ENCODE results near the gene LIMCH1. TPM values are rescaled to one million over a fixed set of nuclear protein-coding genes. Genes with fewer than 3 reads are reported as not detected.

LIMCH1 gene
- polyA plus RNA-seq, 1 of the 3 experiments (the other 2 are of a cell fraction): 1.2 TPM

DNA sequence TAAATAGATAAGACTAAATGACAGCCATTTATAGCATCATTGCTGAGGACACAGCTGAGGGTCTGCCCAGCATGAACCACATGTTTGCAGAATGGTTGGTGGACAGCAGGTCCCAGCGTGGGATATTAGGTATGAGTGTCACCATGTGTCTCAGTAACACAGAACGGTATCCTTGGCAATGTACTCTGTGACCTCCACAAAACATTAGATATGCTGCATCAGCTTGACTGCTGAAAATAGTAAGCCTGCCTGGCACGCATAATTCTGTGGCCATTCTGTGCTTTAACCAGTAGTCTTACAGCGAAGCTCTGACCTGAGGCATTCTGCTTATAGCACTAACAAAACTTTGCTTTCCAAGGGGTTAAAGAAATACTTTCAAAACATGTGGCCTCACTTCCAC lies 32.0 kb downstream of the LIMCH1 start:
- Histone ChIP-seq H3K79me2 (ENCODE audit: insufficient read depth) (no peaks in the 10 kb centered on the region), H3K36me3 (replicated peaks in 1 of 2; ENCODE audit: control insufficient read depth in 1 of 2, insufficient read depth in 2 of 2, low read length in 1 of 2) (no peaks in the 10 kb centered on the region), H3K9ac (no peak overlapping the region), H3K4me2 (no peak overlapping the region), H4K20me1 (ENCODE audit: insufficient read depth) (no peaks in the 10 kb centered on the region), H3F3A (replicated peaks; ENCODE audit: insufficient read depth) (no peaks in the 10 kb centered on the region), H3K9me2 (no peaks in the 10 kb centered on the region), H3K4me1 (ENCODE audit: control insufficient read depth in 1 of 2, insufficient read depth in 2 of 2, low read depth in 1 of 2, low read length in 1 of 2) (peaks cover 0 to 6% of the 10 kb centered on the region in 2 experiments; a peak in 2 of 4 replicates), H3K4me3 (ENCODE audit: low read depth in 2 of 2, low read length in 1 of 2) (no peak overlapping the region), H3K27ac (ENCODE audit: low read depth in 2 of 2, low read length in 1 of 2) (no peak overlapping the region), H3K27me3 (ENCODE audit: insufficient read depth) (no peaks in the 10 kb centered on the region), H2AFZ (ENCODE audit: low read depth) (no peak overlapping the region), H3K9me3 (no peaks in the 10 kb centered on the region)
- POLR2A ChIA-PET: no interaction called here
- DNase-seq: no peak
- CTCF ChIA-PET: interaction anchor here (1.3 kb wide), 1 partner anchor 30 kb away, joined by 3 read pairs; no protein-coding TSS in a partner anchor
- no peak for TF ChIP-seq GABPA (IDR thresholded peaks at IDR 0.05; ENCODE audit: low read depth)
- no peak for TF ChIP-seq POLR2AphosphoS5 (IDR thresholded peaks at IDR 0.05; ENCODE audit: low read depth, low read length)
- TF ChIP-seq, protein P1, sequence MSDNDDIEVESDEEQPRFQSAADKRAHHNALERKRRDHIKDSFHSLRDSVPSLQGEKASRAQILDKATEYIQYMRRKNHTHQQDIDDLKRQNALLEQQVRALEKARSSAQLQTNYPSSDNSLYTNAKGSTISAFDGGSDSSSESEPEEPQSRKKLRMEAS (IDR thresholded peaks at IDR 0.05; ENCODE audit: low read depth): no peak
- TF ChIP-seq, protein P2, sequence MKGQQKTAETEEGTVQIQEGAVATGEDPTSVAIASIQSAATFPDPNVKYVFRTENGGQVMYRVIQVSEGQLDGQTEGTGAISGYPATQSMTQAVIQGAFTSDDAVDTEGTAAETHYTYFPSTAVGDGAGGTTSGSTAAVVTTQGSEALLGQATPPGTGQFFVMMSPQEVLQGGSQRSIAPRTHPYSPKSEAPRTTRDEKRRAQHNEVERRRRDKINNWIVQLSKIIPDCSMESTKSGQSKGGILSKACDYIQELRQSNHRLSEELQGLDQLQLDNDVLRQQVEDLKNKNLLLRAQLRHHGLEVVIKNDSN (IDR thresholded peaks at IDR 0.05; ENCODE audit: borderline replicate concordance, low read depth): no peak
- TF ChIP-seq SIN3A (IDR thresholded peaks at IDR 0.05; ENCODE audit: borderline replicate concordance, low read depth, low read length): no peak
- 56% methylated on average over 4 of the region's 4 CpGs for WGBS (ENCODE audit: low lambda C conversion rate)

GRCh38 chr4:41571422-41571821 lies 33.5 kb downstream of the LIMCH1 start:
- Histone ChIP-seq H3K9me3 (no peaks in the 10 kb centered on the region), H3K4me2 (no peak overlapping the region), H3F3A (replicated peaks; ENCODE audit: insufficient read depth) (no peaks in the 10 kb centered on the region), H3K9me2 (no peaks in the 10 kb centered on the region), H2AFZ (ENCODE audit: low read depth) (no peak overlapping the region), H3K27ac (ENCODE audit: low read depth in 2 of 2, low read length in 1 of 2) (no peak overlapping the region), H3K27me3 (ENCODE audit: insufficient read depth) (no peaks in the 10 kb centered on the region), H4K20me1 (ENCODE audit: insufficient read depth) (no peaks in the 10 kb centered on the region), H3K4me3 (ENCODE audit: low read depth in 2 of 2, low read length in 1 of 2) (no peak overlapping the region), H3K4me1 (ENCODE audit: control insufficient read depth in 1 of 2, insufficient read depth in 2 of 2, low read depth in 1 of 2, low read length in 1 of 2) (peaks cover 0 to 6% of the 10 kb centered on the region in 2 experiments; a peak in 2 of 4 replicates), H3K79me2 (ENCODE audit: insufficient read depth) (no peaks in the 10 kb centered on the region), H3K9ac (no peak overlapping the region), H3K36me3 (replicated peaks in 1 of 2; ENCODE audit: control insufficient read depth in 1 of 2, insufficient read depth in 2 of 2, low read length in 1 of 2) (no peaks in the 10 kb centered on the region)
- ChIA-PET CTCF (no interaction called here), POLR2A (no interaction called here)
- TF ChIP-seq MEF2A (IDR thresholded peaks at IDR 0.05; ENCODE audit: borderline replicate concordance, low read depth) (no peak), FOXJ3 (CRISPR knock-in tag; IDR thresholded peaks at IDR 0.05) (no peak), ZBTB33 (IDR thresholded peaks at IDR 0.05; ENCODE audit: borderline replicate concordance, low read depth) (no peak), TAF1 (IDR thresholded peaks at IDR 0.05; ENCODE audit: borderline replicate concordance, low read depth, low read length) (no peak), GABPA (IDR thresholded peaks at IDR 0.05; ENCODE audit: low read depth) (no peak)
- TF ChIP-seq, protein P3, sequence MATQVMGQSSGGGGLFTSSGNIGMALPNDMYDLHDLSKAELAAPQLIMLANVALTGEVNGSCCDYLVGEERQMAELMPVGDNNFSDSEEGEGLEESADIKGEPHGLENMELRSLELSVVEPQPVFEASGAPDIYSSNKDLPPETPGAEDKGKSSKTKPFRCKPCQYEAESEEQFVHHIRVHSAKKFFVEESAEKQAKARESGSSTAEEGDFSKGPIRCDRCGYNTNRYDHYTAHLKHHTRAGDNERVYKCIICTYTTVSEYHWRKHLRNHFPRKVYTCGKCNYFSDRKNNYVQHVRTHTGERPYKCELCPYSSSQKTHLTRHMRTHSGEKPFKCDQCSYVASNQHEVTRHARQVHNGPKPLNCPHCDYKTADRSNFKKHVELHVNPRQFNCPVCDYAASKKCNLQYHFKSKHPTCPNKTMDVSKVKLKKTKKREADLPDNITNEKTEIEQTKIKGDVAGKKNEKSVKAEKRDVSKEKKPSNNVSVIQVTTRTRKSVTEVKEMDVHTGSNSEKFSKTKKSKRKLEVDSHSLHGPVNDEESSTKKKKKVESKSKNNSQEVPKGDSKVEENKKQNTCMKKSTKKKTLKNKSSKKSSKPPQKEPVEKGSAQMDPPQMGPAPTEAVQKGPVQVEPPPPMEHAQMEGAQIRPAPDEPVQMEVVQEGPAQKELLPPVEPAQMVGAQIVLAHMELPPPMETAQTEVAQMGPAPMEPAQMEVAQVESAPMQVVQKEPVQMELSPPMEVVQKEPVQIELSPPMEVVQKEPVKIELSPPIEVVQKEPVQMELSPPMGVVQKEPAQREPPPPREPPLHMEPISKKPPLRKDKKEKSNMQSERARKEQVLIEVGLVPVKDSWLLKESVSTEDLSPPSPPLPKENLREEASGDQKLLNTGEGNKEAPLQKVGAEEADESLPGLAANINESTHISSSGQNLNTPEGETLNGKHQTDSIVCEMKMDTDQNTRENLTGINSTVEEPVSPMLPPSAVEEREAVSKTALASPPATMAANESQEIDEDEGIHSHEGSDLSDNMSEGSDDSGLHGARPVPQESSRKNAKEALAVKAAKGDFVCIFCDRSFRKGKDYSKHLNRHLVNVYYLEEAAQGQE (IDR thresholded peaks at IDR 0.05; ENCODE audit: low read depth, low read length): no peak
- TF ChIP-seq, protein P4, sequence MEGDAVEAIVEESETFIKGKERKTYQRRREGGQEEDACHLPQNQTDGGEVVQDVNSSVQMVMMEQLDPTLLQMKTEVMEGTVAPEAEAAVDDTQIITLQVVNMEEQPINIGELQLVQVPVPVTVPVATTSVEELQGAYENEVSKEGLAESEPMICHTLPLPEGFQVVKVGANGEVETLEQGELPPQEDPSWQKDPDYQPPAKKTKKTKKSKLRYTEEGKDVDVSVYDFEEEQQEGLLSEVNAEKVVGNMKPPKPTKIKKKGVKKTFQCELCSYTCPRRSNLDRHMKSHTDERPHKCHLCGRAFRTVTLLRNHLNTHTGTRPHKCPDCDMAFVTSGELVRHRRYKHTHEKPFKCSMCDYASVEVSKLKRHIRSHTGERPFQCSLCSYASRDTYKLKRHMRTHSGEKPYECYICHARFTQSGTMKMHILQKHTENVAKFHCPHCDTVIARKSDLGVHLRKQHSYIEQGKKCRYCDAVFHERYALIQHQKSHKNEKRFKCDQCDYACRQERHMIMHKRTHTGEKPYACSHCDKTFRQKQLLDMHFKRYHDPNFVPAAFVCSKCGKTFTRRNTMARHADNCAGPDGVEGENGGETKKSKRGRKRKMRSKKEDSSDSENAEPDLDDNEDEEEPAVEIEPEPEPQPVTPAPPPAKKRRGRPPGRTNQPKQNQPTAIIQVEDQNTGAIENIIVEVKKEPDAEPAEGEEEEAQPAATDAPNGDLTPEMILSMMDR (IDR thresholded peaks at IDR 0.05): no peak
- TF ChIP-seq, protein P2 (IDR thresholded peaks at IDR 0.05; ENCODE audit: borderline replicate concordance, low read depth): no peak
- WGBS (ENCODE audit: low lambda C conversion rate): 25% methylated on average over 1 of the region's 1 CpG
- no peak for DNase-seq
